ENCODE results near the gene PLTP. TPM values are rescaled to one million over a fixed set of nuclear protein-coding genes. Genes with fewer than 3 reads are reported as not detected.

PLTP gene
- total and polyA plus RNA-seq, 2 of the 13 experiments (the other 11 are each of a cell fraction or from before 2014, with no cell fraction given) = 16.9 to 28.6 TPM

- no peak for TF ChIP-seq SALL1 (CRISPR knock-in tag; IDR thresholded peaks at IDR 0.05)
- no peak for TF ChIP-seq MBD4 (IDR thresholded peaks at IDR 0.05; ENCODE audit: borderline replicate concordance, low read length)
- no peak for TF ChIP-seq GATAD2A (CRISPR knock-in tag; IDR thresholded peaks at IDR 0.05)
- no peak for TF ChIP-seq ZKSCAN1 (IDR thresholded peaks at IDR 0.05; ENCODE audit: low read length)
- TF ChIP-seq FOSL2 (CRISPR knock-in tag; IDR thresholded peaks at IDR 0.05) = no peak
- no peak for TF ChIP-seq POGK (CRISPR knock-in tag; conservative IDR thresholded peaks at IDR 0.05)
- TF ChIP-seq KLF11 (CRISPR knock-in tag; IDR thresholded peaks at IDR 0.05) = no peak
- no peak for TF ChIP-seq IKZF4 (CRISPR knock-in tag; IDR thresholded peaks at IDR 0.05; ENCODE audit: borderline replicate concordance, low read depth, not compliant biosample characterization)
- TF ChIP-seq NFATC3 (CRISPR knock-in tag; IDR thresholded peaks at IDR 0.05) = no peak
- peak; percentile 34; the same call in 1 of the 2 replicates for TF ChIP-seq ZNF547 (CRISPR knock-in tag; IDR thresholded peaks at IDR 0.05)
- TF ChIP-seq ZNF687 (CRISPR knock-in tag; IDR thresholded peaks at IDR 0.05) = 0 out of 2 replicates have a peak, but pooled peaks have one; percentile 9
- no peak for TF ChIP-seq NR3C1 (CRISPR knock-in tag; IDR thresholded peaks at IDR 0.05)
- TF ChIP-seq ZNF414 (CRISPR knock-in tag; IDR thresholded peaks at IDR 0.05) = no peak
- no peak for TF ChIP-seq CTCF (CRISPR knock-in tag; IDR thresholded peaks at IDR 0.05)
- 0 out of 2 replicates have a peak, but pooled peaks have one; percentile 46 for TF ChIP-seq GZF1 (CRISPR knock-in tag; IDR thresholded peaks at IDR 0.05)
- TF ChIP-seq ZNF672 (CRISPR knock-in tag; IDR thresholded peaks at IDR 0.05) = 0 out of 2 replicates have a peak, but pooled peaks have one; percentile 53
- no peak for TF ChIP-seq SNAI1 (CRISPR knock-in tag; IDR thresholded peaks at IDR 0.05; ENCODE audit: borderline replicate concordance)
- 0 out of 2 replicates have a peak, but pooled peaks have one; percentile 23 for TF ChIP-seq ZNF44 (CRISPR knock-in tag; IDR thresholded peaks at IDR 0.05)
- peak; percentile 74; the same call in 1 of the 2 replicates for TF ChIP-seq ZNF33B (CRISPR knock-in tag; IDR thresholded peaks at IDR 0.05)
- TF ChIP-seq STAG1 (CRISPR knock-in tag; IDR thresholded peaks at IDR 0.05) = no peak
- no peak for TF ChIP-seq ZNF430 (CRISPR knock-in tag; IDR thresholded peaks at IDR 0.05)
- TF ChIP-seq ZBTB8A (CRISPR knock-in tag; IDR thresholded peaks at IDR 0.05; ENCODE audit: borderline replicate concordance, low read depth) = no peak
- no peak for TF ChIP-seq SMARCC2 (IDR thresholded peaks at IDR 0.05)
- TF ChIP-seq EEA1 (CRISPR knock-in tag; IDR thresholded peaks at IDR 0.05; ENCODE audit: borderline replicate concordance) = no peak
Observed at GRCh38 chr20:45883100-45883469, 28.9 kb downstream of the PLTP start (continued).

All from HepG2 (cell line).